Kidney epithelial cell (primary cell): Measurements from ENCODE around the gene CTAGE1. TPM values are rescaled to one million over a fixed set of nuclear protein-coding genes. Genes with fewer than 3 reads are reported as not detected.

Experiments used
- DNase-seq: peaks from one replicate; pipeline ENCODE4 v3.0.0-alpha.2; 2010; ENCODE audit warnings: low read depth
- H3K27me3 ChIP-seq: 2 replicates; pipeline ENCODE4 v1.6.0; 2011; ENCODE audit warnings: low read length; ENCODE audit not compliant: control insufficient read depth, insufficient read depth
- H3K36me3 ChIP-seq: 2 replicates; pipeline ENCODE4 v1.5.1; 2011; ENCODE audit warnings: low read length; ENCODE audit not compliant: control insufficient read depth, insufficient read depth
- H3K4me3 ChIP-seq: 2 replicates; pipeline ENCODE4 v1.5.1; 2011; ENCODE audit warnings: low read depth, mild to moderate bottlenecking, control low read depth, low read length
- total RNA-seq: library from RNA; depleted of rRNA; stranded (reverse); fragments of >200 nt; gene quantifications from 2 replicates; pipeline ENCODE4 v1.2.3, GENCODE V29; 2015
- TF ChIP-seq, protein P1 (sequence below): IDR thresholded peaks from 2 replicates; pipeline ENCODE4 v1.5.1; 2011; ENCODE audit warnings: mild to moderate bottlenecking, moderate library complexity, low read length, control low read depth, inconsistent platforms; ENCODE audit not compliant: insufficient read depth, poor library complexity, severe bottlenecking

Gene CTAGE1
- total RNA-seq, 1 donor from 2014 or later, result not detected

DNA sequence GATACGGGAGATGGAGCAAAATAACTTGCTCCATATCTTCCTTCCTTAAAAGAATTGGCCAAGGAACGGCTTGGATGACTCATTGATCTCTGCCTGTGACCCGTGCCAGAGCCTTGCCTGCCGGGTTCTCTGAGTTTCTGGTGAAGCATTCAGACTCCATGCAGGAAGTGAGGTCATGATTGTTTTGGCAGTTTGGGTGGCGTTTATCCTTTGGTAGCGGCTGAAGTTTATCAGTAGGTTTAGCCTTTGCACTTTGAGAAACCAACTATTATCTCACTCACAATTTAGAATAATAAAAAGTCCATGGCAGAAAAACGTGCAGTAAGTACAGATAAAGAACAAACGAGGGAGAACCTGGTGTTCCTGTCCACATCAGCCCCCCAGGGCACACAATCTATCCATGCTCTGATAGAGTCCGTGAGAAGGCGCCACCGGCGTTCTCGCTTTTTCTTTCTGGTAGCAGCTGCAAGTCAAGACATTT is 15.0 kb upstream of the CTAGE1 start:
- no peak overlapping the region for H3K4me3 ChIP-seq
- TF ChIP-seq, protein P1, sequence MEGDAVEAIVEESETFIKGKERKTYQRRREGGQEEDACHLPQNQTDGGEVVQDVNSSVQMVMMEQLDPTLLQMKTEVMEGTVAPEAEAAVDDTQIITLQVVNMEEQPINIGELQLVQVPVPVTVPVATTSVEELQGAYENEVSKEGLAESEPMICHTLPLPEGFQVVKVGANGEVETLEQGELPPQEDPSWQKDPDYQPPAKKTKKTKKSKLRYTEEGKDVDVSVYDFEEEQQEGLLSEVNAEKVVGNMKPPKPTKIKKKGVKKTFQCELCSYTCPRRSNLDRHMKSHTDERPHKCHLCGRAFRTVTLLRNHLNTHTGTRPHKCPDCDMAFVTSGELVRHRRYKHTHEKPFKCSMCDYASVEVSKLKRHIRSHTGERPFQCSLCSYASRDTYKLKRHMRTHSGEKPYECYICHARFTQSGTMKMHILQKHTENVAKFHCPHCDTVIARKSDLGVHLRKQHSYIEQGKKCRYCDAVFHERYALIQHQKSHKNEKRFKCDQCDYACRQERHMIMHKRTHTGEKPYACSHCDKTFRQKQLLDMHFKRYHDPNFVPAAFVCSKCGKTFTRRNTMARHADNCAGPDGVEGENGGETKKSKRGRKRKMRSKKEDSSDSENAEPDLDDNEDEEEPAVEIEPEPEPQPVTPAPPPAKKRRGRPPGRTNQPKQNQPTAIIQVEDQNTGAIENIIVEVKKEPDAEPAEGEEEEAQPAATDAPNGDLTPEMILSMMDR, result no peak
- H3K27me3 ChIP-seq, result no peaks in the 10 kb centered on the region
- DNase-seq, result peak; percentile 29
- no peaks in the 10 kb centered on the region for H3K36me3 ChIP-seq

DNA sequence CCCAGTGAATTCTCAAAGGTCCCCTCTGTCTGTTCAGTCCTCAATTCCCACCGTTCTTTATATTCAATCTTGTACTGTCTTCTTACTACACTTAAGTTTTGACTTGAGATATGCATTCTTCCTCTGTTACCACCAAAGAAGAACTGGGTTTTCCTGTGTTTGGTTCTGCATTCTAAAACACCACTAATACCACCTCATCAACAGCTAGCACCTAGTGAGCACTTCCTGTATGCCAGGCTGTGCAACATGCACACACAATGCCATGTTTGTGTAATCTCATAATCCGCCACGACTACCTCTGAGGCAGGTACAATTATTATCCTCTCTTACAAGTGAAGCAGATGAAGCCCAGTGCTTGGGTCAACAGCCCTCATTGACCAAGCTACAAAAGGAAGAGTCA is 11.8 kb upstream of the CTAGE1 start:
- TF ChIP-seq, protein P1, result no peak
- Histone ChIP-seq H3K36me3 (no peaks in the 10 kb centered on the region), H3K27me3 (no peaks in the 10 kb centered on the region), H3K4me3 (no peak overlapping the region)
- DNase-seq, result no peak

DNA sequence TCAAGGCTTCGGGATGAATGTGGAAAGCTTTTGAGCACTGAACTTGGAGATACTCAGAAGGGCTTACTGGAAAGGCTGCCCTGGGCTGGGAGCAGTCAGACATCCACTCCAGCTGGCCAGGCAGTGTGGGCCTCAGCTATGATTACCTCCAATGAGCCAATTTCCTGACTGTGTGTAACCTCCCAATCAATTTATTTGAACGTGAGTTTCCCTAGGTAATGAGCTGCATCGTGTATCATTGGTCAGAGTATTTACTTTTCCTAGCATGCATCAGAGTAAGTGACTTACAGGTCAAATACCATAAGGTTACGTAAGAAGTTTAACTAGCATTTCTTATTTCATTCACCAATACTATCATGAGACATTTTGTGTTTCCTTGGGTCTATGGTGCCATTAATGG is 11.0 kb upstream of the CTAGE1 start:
- Histone ChIP-seq H3K27me3 (no peaks in the 10 kb centered on the region), H3K4me3 (no peak overlapping the region), H3K36me3 (no peaks in the 10 kb centered on the region)
- TF ChIP-seq, protein P1, result no peak
- DNase-seq, result no peak

DNA sequence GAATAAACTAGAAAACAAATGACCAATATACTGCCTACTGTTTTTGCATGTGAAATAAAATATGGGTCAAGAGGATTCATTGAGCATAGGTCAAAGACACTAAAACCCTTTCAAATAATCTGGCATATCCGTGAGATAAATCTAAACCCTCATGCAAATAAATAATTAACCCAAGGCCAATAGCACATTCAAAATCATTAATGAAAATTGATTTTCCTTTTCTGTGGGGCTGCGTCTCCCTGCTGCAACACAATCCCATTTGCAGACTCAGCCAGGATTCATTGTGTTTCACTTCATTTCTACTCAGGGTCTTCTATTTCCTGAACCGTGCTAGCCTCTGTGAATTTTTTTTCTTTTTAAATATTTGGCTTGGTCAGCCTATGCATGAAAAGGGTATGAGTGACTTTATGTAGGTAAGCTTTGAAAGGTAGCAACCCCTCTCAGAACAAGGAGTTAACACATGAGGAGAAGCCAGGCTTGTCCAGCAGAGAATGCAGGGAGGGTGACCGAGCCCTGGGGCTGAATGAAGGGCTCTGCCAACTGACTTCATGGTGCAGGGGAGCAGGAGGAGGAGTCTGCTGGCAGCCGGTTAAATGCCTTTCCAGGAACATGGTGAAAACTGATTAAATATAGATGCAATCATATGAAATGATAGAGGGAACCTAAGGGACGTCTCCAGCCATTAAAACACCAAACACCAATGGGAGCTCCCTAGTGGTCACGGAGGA is 10.3 kb upstream of the CTAGE1 start:
- no peak overlapping the region for H3K4me3 ChIP-seq
- no peaks in the 10 kb centered on the region for H3K27me3 ChIP-seq
- TF ChIP-seq, protein P1, result no peak
- DNase-seq, result no peak
- no peaks in the 10 kb centered on the region for H3K36me3 ChIP-seq

DNA sequence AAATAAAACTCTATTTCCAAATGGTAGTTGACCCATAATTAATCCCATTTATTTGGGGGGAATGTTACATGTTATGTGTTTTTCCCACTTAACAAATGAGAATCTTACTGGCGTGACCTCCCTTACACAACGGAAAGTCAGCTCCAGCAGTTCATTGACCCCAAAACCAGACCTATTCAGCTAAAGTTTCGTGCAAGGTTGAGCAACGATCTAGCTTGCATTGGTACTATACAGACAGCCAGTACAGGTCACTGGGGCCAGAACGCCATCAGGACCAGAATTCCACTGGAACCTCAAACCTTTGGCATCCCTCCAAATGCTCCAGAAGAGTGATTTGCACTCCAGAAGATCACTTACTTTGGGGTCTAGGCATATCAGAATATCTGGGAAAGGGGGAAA is 6.8 kb upstream of the CTAGE1 start:
- Histone ChIP-seq H3K27me3 (no peaks in the 10 kb centered on the region), H3K36me3 (no peaks in the 10 kb centered on the region), H3K4me3 (no peak overlapping the region)
- no peak for DNase-seq
- TF ChIP-seq, protein P1, result no peak
